Omental fat pad (tissue), 4 donors: Measurements from ENCODE around the gene KRR1. TPM values are rescaled to one million over a fixed set of nuclear protein-coding genes. Genes with fewer than 3 reads are reported as not detected.

ENCODE experiments used
- ATAC-seq: fragments of 150-250 bp; one replicate; pipeline ENCODE4 v1.9.1; 2016; ENCODE audit warnings: mild to moderate bottlenecking, moderate library complexity; ENCODE audit not compliant: low FRiP score
- DNase-seq: peaks from one replicate; pipeline ENCODE4 v3.0.0-alpha.2; 2019; ENCODE audit warnings: low spot score
- CTCF ChIP-seq, 3 donors: fragments of 450-650 bp; IDR thresholded peaks; one replicate each; pipeline ENCODE4 v1.5.1; 2016 to 2017; ENCODE audit warnings: antibody characterized with exemption in 3 of 3, mild to moderate bottlenecking in 3 of 3, moderate library complexity in 2 of 3
- total RNA-seq, 4 donors: library from RNA; depleted of rRNA; stranded (reverse); fragments of >200 nt; gene quantifications; one replicate each; pipeline ENCODE4 v1.1.0, GENCODE V29; 2016

The KRR1 gene
- total RNA-seq, 4 donors from 2014 or later = 28.8 to 39.9 (median 34.3) TPM

GRCh38 chr12:75542942-75543341 is 31.5 kb upstream of the KRR1 start:
- ATAC-seq = no peak
- no peak for DNase-seq
- no peak for TF ChIP-seq CTCF (IDR thresholded peaks at IDR 0.05)

GRCh38 chr12:75539889-75540288 is 28.5 kb upstream of the KRR1 start:
- no peak for DNase-seq
- no peak for ATAC-seq
- no peak for TF ChIP-seq CTCF (IDR thresholded peaks at IDR 0.05)

GRCh38 chr12:75533239-75533638 is 21.8 kb upstream of the KRR1 start:
- ATAC-seq (no peak), DNase-seq (no peak)
- no peak for TF ChIP-seq CTCF (IDR thresholded peaks at IDR 0.05)

- ATAC-seq (no peak), DNase-seq (no peak)
- TF ChIP-seq CTCF (IDR thresholded peaks at IDR 0.05) = no peak
Observed at GRCh38 chr12:75529826-75530225, 18.4 kb upstream of the KRR1 start.

GRCh38 chr12:75529316-75529715 is 17.9 kb upstream of the KRR1 start:
- TF ChIP-seq CTCF (IDR thresholded peaks at IDR 0.05) = no peak
- ATAC-seq = no peak
- DNase-seq = no peak

GRCh38 chr12:75528692-75529091 is 17.3 kb upstream of the KRR1 start:
- ATAC-seq = no peak
- TF ChIP-seq CTCF (IDR thresholded peaks at IDR 0.05) = no peak
- DNase-seq = no peak

GRCh38 chr12:75528272-75528671 is 16.9 kb upstream of the KRR1 start:
- ATAC-seq (no peak), DNase-seq (no peak)
- no peak for TF ChIP-seq CTCF (IDR thresholded peaks at IDR 0.05)
